ENCODE measurements around the gene SLMAP. TPM values are rescaled to one million over a fixed set of nuclear protein-coding genes. Genes with fewer than 3 reads are reported as not detected.

Gene SLMAP
- total and polyA plus RNA-seq, 2 experiments from 2014 or later: 32.1 to 73.0 TPM

DNA sequence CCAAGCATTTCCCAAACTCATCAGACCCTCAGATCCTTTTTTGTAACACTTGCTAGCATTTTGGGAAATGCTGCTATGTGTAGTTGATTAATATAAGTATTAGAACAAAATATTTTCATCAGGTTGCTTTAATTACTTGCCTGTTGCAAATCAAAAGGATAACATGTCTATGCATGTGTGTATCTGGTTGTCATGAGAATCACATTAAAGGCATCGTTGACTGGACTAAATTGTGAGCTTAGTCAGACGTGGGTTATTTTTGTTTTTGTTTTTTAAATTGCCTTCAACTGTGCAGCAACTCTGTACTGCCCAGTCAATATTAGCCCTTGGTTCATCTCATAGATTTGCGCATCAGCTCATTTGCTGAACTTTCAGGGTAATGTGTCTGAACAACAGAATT lies 81.6 kb downstream of the SLMAP start:
- H3K4me1 ChIP-seq (ENCODE audit: insufficient read depth): peaks cover 16% of the 10 kb centered on the region

More for the DNA sequence above, 81.6 kb downstream of the SLMAP start:
- H3K27ac ChIP-seq (ENCODE audit: low read depth): no peak overlapping the region
- Mint-ChIP-seq H3K27ac (no peak overlapping the region; the same call in 1 of the 2 replicates), H3K4me1 (peaks cover 23% of the 10 kb centered on the region), H3K4me3 (no peak overlapping the region), H3K36me3 (ENCODE audit: low read depth) (no peaks in the 10 kb centered on the region), H3K9me3 (no peaks in the 10 kb centered on the region), H3K27me3 (ENCODE audit: insufficient read depth, low read depth, poor library complexity) (peaks cover 4% of the 10 kb centered on the region)
- no peak overlapping the region for H3K4me3 ChIP-seq
- TF ChIP-seq, protein P1, sequence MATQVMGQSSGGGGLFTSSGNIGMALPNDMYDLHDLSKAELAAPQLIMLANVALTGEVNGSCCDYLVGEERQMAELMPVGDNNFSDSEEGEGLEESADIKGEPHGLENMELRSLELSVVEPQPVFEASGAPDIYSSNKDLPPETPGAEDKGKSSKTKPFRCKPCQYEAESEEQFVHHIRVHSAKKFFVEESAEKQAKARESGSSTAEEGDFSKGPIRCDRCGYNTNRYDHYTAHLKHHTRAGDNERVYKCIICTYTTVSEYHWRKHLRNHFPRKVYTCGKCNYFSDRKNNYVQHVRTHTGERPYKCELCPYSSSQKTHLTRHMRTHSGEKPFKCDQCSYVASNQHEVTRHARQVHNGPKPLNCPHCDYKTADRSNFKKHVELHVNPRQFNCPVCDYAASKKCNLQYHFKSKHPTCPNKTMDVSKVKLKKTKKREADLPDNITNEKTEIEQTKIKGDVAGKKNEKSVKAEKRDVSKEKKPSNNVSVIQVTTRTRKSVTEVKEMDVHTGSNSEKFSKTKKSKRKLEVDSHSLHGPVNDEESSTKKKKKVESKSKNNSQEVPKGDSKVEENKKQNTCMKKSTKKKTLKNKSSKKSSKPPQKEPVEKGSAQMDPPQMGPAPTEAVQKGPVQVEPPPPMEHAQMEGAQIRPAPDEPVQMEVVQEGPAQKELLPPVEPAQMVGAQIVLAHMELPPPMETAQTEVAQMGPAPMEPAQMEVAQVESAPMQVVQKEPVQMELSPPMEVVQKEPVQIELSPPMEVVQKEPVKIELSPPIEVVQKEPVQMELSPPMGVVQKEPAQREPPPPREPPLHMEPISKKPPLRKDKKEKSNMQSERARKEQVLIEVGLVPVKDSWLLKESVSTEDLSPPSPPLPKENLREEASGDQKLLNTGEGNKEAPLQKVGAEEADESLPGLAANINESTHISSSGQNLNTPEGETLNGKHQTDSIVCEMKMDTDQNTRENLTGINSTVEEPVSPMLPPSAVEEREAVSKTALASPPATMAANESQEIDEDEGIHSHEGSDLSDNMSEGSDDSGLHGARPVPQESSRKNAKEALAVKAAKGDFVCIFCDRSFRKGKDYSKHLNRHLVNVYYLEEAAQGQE (IDR thresholded peaks at IDR 0.05; ENCODE audit: unreplicated experiment): no peak
- TF ChIP-seq ZNF331 (CRISPR knock-in tag; IDR thresholded peaks at IDR 0.05; ENCODE audit: low read depth) (no peak), CREB1 (CRISPR knock-in tag; IDR thresholded peaks at IDR 0.05; ENCODE audit: low read depth) (no peak), POLR2AphosphoS5 (IDR thresholded peaks at IDR 0.05; ENCODE audit: low read depth) (no peak), ZNF114 (CRISPR knock-in tag; IDR thresholded peaks at IDR 0.05) (no peak), JUNB (IDR thresholded peaks at IDR 0.05; ENCODE audit: unreplicated experiment) (no peak), NANOG (IDR thresholded peaks at IDR 0.05; ENCODE audit: borderline replicate concordance) (no peak), STAT1 (IDR thresholded peaks at IDR 0.05; ENCODE audit: unreplicated experiment) (no peak), EZH2phosphoT487 (IDR thresholded peaks at IDR 0.05; ENCODE audit: unreplicated experiment) (no peak), EZH2 (IDR thresholded peaks at IDR 0.05; ENCODE audit: low read depth, unreplicated experiment) (no peak)
- TF ChIP-seq, protein P2, sequence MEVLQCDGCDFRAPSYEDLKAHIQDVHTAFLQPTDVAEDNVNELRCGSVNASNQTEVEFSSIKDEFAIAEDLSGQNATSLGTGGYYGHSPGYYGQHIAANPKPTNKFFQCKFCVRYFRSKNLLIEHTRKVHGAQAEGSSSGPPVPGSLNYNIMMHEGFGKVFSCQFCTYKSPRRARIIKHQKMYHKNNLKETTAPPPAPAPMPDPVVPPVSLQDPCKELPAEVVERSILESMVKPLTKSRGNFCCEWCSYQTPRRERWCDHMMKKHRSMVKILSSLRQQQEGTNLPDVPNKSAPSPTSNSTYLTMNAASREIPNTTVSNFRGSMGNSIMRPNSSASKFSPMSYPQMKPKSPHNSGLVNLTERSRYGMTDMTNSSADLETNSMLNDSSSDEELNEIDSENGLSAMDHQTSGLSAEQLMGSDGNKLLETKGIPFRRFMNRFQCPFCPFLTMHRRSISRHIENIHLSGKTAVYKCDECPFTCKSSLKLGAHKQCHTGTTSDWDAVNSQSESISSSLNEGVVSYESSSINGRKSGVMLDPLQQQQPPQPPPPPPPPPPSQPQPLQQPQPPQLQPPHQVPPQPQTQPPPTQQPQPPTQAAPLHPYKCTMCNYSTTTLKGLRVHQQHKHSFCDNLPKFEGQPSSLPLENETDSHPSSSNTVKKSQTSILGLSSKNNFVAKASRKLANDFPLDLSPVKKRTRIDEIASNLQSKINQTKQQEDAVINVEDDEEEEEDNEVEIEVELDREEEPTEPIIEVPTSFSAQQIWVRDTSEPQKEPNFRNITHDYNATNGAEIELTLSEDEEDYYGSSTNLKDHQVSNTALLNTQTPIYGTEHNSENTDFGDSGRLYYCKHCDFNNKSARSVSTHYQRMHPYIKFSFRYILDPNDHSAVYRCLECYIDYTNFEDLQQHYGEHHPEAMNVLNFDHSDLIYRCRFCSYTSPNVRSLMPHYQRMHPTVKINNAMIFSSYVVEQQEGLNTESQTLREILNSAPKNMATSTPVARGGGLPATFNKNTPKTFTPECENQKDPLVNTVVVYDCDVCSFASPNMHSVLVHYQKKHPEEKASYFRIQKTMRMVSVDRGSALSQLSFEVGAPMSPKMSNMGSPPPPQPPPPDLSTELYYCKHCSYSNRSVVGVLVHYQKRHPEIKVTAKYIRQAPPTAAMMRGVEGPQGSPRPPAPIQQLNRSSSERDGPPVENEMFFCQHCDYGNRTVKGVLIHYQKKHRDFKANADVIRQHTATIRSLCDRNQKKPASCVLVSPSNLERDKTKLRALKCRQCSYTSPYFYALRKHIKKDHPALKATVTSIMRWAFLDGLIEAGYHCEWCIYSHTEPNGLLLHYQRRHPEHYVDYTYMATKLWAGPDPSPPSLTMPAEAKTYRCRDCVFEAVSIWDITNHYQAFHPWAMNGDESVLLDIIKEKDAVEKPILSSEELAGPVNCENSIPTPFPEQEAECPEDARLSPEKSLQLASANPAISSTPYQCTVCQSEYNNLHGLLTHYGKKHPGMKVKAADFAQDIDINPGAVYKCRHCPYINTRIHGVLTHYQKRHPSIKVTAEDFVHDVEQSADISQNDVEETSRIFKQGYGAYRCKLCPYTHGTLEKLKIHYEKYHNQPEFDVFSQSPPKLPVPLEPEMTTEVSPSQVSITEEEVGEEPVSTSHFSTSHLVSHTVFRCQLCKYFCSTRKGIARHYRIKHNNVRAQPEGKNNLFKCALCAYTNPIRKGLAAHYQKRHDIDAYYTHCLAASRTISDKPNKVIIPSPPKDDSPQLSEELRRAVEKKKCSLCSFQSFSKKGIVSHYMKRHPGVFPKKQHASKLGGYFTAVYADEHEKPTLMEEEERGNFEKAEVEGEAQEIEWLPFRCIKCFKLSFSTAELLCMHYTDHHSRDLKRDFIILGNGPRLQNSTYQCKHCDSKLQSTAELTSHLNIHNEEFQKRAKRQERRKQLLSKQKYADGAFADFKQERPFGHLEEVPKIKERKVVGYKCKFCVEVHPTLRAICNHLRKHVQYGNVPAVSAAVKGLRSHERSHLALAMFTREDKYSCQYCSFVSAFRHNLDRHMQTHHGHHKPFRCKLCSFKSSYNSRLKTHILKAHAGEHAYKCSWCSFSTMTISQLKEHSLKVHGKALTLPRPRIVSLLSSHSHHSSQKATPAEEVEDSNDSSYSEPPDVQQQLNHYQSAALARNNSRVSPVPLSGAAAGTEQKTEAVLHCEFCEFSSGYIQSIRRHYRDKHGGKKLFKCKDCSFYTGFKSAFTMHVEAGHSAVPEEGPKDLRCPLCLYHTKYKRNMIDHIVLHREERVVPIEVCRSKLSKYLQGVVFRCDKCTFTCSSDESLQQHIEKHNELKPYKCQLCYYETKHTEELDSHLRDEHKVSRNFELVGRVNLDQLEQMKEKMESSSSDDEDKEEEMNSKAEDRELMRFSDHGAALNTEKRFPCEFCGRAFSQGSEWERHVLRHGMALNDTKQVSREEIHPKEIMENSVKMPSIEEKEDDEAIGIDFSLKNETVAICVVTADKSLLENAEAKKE (CRISPR knock-in tag; IDR thresholded peaks at IDR 0.05): no peak
- TF ChIP-seq, protein P3, sequence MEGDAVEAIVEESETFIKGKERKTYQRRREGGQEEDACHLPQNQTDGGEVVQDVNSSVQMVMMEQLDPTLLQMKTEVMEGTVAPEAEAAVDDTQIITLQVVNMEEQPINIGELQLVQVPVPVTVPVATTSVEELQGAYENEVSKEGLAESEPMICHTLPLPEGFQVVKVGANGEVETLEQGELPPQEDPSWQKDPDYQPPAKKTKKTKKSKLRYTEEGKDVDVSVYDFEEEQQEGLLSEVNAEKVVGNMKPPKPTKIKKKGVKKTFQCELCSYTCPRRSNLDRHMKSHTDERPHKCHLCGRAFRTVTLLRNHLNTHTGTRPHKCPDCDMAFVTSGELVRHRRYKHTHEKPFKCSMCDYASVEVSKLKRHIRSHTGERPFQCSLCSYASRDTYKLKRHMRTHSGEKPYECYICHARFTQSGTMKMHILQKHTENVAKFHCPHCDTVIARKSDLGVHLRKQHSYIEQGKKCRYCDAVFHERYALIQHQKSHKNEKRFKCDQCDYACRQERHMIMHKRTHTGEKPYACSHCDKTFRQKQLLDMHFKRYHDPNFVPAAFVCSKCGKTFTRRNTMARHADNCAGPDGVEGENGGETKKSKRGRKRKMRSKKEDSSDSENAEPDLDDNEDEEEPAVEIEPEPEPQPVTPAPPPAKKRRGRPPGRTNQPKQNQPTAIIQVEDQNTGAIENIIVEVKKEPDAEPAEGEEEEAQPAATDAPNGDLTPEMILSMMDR (conservative IDR thresholded peaks at IDR 0.05; ENCODE audit: low read depth in 2 of 2): no peak
- TF ChIP-seq, protein P4, sequence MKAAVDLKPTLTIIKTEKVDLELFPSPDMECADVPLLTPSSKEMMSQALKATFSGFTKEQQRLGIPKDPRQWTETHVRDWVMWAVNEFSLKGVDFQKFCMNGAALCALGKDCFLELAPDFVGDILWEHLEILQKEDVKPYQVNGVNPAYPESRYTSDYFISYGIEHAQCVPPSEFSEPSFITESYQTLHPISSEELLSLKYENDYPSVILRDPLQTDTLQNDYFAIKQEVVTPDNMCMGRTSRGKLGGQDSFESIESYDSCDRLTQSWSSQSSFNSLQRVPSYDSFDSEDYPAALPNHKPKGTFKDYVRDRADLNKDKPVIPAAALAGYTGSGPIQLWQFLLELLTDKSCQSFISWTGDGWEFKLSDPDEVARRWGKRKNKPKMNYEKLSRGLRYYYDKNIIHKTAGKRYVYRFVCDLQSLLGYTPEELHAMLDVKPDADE (IDR thresholded peaks at IDR 0.05): no peak
- no peaks in the 10 kb centered on the region for H3K9me2 ChIP-seq (ENCODE audit: insufficient read depth)
- H2AFZ ChIP-seq: no peak overlapping the region
- no peaks in the 10 kb centered on the region for H3K27me3 ChIP-seq (ENCODE audit: insufficient read depth)
- no peaks in the 10 kb centered on the region for H3F3A ChIP-seq (replicated peaks; ENCODE audit: low read depth)
- ATAC-seq (no peak), DNase-seq (ENCODE audit: low spot score) (no peak)
- no peak overlapping the region for H3K4me2 ChIP-seq
- H3K79me2 ChIP-seq (replicated peaks; ENCODE audit: insufficient read depth): no peaks in the 10 kb centered on the region; the same call in 1 of the 2 replicates
- H4K20me1 ChIP-seq (replicated peaks; ENCODE audit: insufficient read depth): no peaks in the 10 kb centered on the region
- no peaks in the 10 kb centered on the region for H3K36me3 ChIP-seq (ENCODE audit: insufficient read depth)
